ENCODE results near the gene STK11IP. TPM values are rescaled to one million over a fixed set of nuclear protein-coding genes. Genes with fewer than 3 reads are reported as not detected.

STK11IP gene
- total RNA-seq, 1 experiment from 2014 or later: 45.0 TPM

DNA sequence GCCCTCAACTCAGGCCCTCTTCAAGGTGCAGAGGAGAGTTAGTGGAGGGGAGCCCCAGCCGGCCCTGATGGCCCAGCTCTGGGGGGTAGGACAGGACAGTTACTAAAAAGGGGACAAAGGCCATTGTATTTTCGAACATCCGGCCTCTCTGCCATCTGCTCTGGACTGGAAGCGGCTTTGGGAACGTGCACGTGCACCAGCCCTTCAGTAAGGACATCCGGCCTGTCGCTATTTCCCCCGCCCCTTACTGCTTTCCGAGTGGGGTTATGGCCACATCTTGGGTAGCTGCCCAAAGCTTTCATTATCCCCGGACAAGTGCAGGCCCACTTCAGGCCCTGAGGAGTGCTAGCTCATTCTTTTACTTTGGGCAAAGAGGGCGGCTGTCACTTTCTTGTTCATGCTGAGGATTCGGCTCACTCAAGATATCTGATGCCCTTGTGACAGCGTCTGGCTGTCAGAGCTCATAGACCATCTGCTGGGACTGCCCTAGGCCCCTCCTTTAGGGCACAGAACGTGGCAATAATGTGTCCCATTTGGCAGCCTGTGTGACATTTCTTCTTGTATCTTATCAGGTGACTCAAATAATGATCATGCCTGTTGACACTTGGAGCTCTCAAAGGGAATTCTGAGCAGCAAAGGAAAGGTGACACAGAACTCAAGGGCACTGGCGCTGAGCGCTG is 47.3 kb downstream of the STK11IP start (continued):
- TF ChIP-seq, protein P1, sequence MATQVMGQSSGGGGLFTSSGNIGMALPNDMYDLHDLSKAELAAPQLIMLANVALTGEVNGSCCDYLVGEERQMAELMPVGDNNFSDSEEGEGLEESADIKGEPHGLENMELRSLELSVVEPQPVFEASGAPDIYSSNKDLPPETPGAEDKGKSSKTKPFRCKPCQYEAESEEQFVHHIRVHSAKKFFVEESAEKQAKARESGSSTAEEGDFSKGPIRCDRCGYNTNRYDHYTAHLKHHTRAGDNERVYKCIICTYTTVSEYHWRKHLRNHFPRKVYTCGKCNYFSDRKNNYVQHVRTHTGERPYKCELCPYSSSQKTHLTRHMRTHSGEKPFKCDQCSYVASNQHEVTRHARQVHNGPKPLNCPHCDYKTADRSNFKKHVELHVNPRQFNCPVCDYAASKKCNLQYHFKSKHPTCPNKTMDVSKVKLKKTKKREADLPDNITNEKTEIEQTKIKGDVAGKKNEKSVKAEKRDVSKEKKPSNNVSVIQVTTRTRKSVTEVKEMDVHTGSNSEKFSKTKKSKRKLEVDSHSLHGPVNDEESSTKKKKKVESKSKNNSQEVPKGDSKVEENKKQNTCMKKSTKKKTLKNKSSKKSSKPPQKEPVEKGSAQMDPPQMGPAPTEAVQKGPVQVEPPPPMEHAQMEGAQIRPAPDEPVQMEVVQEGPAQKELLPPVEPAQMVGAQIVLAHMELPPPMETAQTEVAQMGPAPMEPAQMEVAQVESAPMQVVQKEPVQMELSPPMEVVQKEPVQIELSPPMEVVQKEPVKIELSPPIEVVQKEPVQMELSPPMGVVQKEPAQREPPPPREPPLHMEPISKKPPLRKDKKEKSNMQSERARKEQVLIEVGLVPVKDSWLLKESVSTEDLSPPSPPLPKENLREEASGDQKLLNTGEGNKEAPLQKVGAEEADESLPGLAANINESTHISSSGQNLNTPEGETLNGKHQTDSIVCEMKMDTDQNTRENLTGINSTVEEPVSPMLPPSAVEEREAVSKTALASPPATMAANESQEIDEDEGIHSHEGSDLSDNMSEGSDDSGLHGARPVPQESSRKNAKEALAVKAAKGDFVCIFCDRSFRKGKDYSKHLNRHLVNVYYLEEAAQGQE (IDR thresholded peaks at IDR 0.05; ENCODE audit: low read depth): no peak
- TF ChIP-seq, protein P2, sequence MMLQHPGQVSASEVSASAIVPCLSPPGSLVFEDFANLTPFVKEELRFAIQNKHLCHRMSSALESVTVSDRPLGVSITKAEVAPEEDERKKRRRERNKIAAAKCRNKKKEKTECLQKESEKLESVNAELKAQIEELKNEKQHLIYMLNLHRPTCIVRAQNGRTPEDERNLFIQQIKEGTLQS (IDR thresholded peaks at IDR 0.05): no peak
- TF ChIP-seq SRF (IDR thresholded peaks at IDR 0.05; ENCODE audit: low read depth) (no peak), EZH2phosphoT487 (IDR thresholded peaks at IDR 0.05; ENCODE audit: borderline replicate concordance) (no peak), SIN3A (IDR thresholded peaks at IDR 0.05; ENCODE audit: low read depth) (no peak)

DNA sequence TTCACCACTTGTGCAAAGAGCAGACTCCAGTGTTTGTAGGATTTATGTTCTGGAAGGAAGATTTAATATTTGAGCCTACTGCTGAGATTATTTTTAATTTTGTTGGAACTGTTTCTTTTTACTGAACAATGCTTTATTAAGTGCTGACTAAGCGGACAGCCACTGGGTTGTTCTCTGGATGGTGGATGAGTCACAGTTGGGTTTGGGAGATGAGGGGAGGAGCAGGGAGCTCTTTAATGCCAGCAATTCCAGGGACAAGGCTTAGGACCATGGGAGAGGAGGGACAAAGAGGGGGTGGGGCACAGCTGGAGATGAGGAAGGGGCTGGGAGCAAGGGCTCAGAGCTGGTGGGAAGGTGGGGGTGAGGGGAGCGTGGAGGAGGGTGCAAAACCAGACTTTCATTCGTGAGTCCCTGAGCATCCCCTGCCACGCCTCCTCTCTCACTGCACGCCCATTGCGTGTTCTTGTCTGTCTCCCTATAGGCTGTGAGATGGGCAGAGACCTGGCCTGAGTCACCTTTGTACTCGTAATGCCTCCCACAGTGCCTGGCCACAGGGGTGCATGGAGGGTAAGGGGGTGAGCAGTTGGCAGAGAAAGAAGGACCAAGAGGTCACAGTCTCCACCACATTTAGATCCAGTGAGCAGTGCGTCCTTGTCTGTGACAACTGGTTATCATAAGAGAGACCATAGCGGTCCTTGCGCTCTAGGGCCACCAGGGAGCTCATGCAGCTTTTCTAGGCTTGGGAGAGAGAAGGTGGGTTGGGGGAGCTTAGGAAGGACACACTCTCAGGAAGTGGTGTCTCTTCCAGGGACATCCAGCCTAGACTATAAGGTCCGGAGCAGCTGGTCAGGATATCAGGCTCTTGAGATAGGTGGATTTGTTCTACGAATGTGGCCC is 48.2 kb downstream of the STK11IP start:
- Histone ChIP-seq H3K9me3 (ENCODE audit: control insufficient read depth in 1 of 2, insufficient read depth in 1 of 2, low read depth in 1 of 2, low read length in 2 of 2) (no peaks in the 10 kb centered on the region), H3K27me3 (ENCODE audit: insufficient read depth, low read length) (no peaks in the 10 kb centered on the region), H2AFZ (ENCODE audit: low read depth, low read length, poor library complexity, severe bottlenecking) (no peak overlapping the region), H3K79me2 (ENCODE audit: insufficient read depth, low read length) (no peaks in the 10 kb centered on the region), H4K20me1 (ENCODE audit: insufficient read depth) (no peaks in the 10 kb centered on the region), H3K9me2 (ENCODE audit: insufficient read depth) (no peaks in the 10 kb centered on the region), H3K4me3 (replicated peaks in 1 of 2; ENCODE audit: low read depth in 1 of 2, low read length in 2 of 2) (peak overlapping the region in 1 of 2 experiments; percentile 33; a peak in 2 of 4 replicates), H3K4me1 (ENCODE audit: control insufficient read depth in 1 of 2, insufficient read depth in 2 of 2, low read length in 2 of 2) (peaks cover 24 to 56% of the 10 kb centered on the region in 2 experiments), H3K4me2 (ENCODE audit: low read length) (peak overlapping the region; percentile 68), H3K9ac (ENCODE audit: low read length) (peak overlapping the region; percentile 26), H3K27ac (ENCODE audit: low read depth, low read length) (peak overlapping the region; percentile 50), H3K36me3 (ENCODE audit: control insufficient read depth in 1 of 2, insufficient read depth in 2 of 2, low read length in 2 of 2) (peaks cover under 1 to 4% of the 10 kb centered on the region in 2 experiments; a peak in 2 of 4 replicates)
- POLR2A ChIA-PET: interaction anchor here (0.8 to 2.2 kb wide), 3 partner anchors 16 to 43 kb away, joined by 4 to 10 read pairs (median 4); no protein-coding TSS in a partner anchor
- DNase-seq (ENCODE audit: low read depth, low spot score): peak; percentile 65
- RAD21 ChIA-PET (ENCODE audit: low non-redundant PET in 1 of 2, low total read pairs in 2 of 2, uncharacterized antibody in 2 of 2, unreplicated experiment in 2 of 2): interaction anchor here in 1 of 2 experiments (0.7 kb wide), 1 partner anchor 102 kb away, joined by 3 read pairs; the partner anchor contains the start of gene TMEM198
- ATAC-seq: peak; percentile 81
- BruUV-seq (replicated peaks): no TSS peak
- intact Hi-C loops (cut with micrococcal nuclease): loop anchor here (10.0 kb wide), 1 partner anchor 241 kb away; no protein-coding TSS in a partner anchor
- CTCF ChIA-PET: interaction anchor here (0.6 to 1.6 kb wide), 5 partner anchors 11 to 116 kb away, joined by 3 to 7 read pairs (median 5); no protein-coding TSS in a partner anchor
- TF ChIP-seq ZFX (IDR thresholded peaks at IDR 0.05): no peak
- no peak for TF ChIP-seq SRF (IDR thresholded peaks at IDR 0.05; ENCODE audit: low read depth)
- peak; percentile 32 for TF ChIP-seq YY1 (IDR thresholded peaks at IDR 0.05; ENCODE audit: extremely low read depth, insufficient replicate concordance, low read depth, low read length)
- TF ChIP-seq, protein P3, sequence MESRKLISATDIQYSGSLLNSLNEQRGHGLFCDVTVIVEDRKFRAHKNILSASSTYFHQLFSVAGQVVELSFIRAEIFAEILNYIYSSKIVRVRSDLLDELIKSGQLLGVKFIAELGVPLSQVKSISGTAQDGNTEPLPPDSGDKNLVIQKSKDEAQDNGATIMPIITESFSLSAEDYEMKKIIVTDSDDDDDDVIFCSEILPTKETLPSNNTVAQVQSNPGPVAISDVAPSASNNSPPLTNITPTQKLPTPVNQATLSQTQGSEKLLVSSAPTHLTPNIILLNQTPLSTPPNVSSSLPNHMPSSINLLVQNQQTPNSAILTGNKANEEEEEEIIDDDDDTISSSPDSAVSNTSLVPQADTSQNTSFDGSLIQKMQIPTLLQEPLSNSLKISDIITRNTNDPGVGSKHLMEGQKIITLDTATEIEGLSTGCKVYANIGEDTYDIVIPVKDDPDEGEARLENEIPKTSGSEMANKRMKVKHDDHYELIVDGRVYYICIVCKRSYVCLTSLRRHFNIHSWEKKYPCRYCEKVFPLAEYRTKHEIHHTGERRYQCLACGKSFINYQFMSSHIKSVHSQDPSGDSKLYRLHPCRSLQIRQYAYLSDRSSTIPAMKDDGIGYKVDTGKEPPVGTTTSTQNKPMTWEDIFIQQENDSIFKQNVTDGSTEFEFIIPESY (IDR thresholded peaks at IDR 0.05; ENCODE audit: extremely low read depth, insufficient replicate concordance, low read length): no peak
- no peak for TF ChIP-seq EZH2phosphoT487 (IDR thresholded peaks at IDR 0.05; ENCODE audit: borderline replicate concordance)
- no peak for TF ChIP-seq CBX3 (IDR thresholded peaks at IDR 0.05; ENCODE audit: low read depth)
- no peak for TF ChIP-seq TCF7L2 (IDR thresholded peaks at IDR 0.05; ENCODE audit: borderline replicate concordance, extremely low read depth, insufficient read depth, insufficient read length)
- no peak for TF ChIP-seq POLR2A (IDR thresholded peaks at IDR 0.05; ENCODE audit: borderline replicate concordance, extremely low read depth, insufficient read depth, insufficient read length)
- no peak for TF ChIP-seq EZH2 (IDR thresholded peaks at IDR 0.05)
- no peak for TF ChIP-seq EGR1 (IDR thresholded peaks at IDR 0.05; ENCODE audit: low read depth)
- peak; percentile 71 for TF ChIP-seq JUND (IDR thresholded peaks at IDR 0.05)
- TF ChIP-seq, protein P2 (IDR thresholded peaks at IDR 0.05): no peak

All from HCT116 (cell line).